A549 treated with ZK216348 at 1 μM for 4 hours (cell line): Measurements from ENCODE around the gene UCHL5. TPM values are rescaled to one million over a fixed set of nuclear protein-coding genes. Genes with fewer than 3 reads are reported as not detected.

Source experiments
- total RNA-seq: library from RNA; stranded (reverse); fragments of 200-300 nt; extraction: Qiagen RNA extraction; gene quantifications from 5 replicates; pipeline ENCODE4 v1.2.3, GENCODE V29; 2022; ENCODE audit warnings: low read depth

The UCHL5 gene, protein sequence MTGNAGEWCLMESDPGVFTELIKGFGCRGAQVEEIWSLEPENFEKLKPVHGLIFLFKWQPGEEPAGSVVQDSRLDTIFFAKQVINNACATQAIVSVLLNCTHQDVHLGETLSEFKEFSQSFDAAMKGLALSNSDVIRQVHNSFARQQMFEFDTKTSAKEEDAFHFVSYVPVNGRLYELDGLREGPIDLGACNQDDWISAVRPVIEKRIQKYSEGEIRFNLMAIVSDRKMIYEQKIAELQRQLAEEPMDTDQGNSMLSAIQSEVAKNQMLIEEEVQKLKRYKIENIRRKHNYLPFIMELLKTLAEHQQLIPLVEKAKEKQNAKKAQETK
- 34.8 to 52.3 TPM (median 43.5 TPM) in 5 replicates for total RNA-seq

GRCh38 chr1:193059282-193060114 lies at the start of gene UCHL5, which contains the start of gene RO60:
TSS of gene UCHL5 (minus strand) at chr1:193059360. CDS start at chr1:193059260, 100 bp downstream.
TSS of gene RO60 (plus strand) at chr1:193059612. CDS start at chr1:193069055, 9,443 bp downstream.

DNA sequence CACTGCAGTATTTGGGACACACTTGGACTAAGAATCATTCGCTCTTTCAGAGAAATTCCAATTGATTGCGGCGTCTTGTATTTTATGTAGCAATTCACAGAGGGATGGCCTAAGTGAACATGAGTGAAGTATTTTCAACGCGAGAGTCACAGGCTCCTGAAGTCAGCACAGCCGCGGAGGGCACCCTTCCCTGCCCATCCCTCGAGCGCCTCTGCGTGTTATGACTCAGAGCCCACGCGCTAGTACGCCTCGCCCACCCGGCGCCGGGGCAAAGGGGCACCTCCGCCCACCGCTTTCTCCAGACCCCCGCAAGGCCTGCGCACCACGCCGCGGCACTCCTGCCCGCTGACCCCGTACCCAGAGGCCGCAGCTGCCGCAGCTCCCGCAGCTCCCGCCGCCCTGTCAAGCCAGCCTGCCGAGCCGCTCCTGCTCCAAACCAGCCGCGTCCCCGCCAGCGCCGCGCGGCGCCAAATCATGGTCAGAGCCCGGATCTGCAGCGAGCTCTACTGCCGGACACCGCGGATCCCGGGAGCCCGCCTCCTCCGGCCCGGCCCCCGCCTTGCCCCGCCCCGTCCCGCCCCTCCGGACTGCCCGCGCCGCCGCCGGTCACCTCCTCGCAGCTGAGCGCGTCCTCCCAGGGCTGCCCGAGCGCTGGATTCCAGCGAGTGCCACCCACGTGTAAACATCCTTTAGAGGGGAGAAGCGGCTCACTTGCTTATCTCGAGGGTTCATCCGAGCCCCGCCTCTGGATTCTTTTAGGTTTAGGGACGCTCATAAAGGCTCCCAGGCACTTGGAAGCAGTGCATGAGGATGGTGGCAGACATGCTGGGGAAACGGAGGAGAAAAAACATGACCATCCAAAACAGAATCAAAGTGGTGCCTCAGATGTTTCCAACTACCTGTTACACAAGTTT lies 46.0 kb upstream of the UCHL5 start, which contains the start of gene GLRX2:
GLRX2 (minus strand) TSS at position 508 of the 914 bp plus-strand sequence; CDS start at position 476, 32 bp downstream.

Other genes with a start within 250 kb of the UCHL5 start
- 20.2 to 26.9 TPM (median 26.5 TPM) in 5 replicates for gene RO60, start 252 bp upstream of the UCHL5 start, total RNA-seq
- gene GLRX2, start 46.1 kb upstream of the UCHL5 start, total RNA-seq = 40.4 to 49.1 TPM (median 45.4 TPM) in 5 replicates
- 29.1 to 40.6 TPM (median 34.2 TPM) in 5 replicates for gene CDC73, start 62.7 kb upstream of the UCHL5 start, total RNA-seq
- not detected in 5 replicates for gene B3GALT2, start 127.3 kb upstream of the UCHL5 start, total RNA-seq